Memory B cell (primary cell): Measurements from ENCODE around the gene CIBAR2.
A peak's percentile ranks its signal among the peaks of the same experiment; 100 is the strongest.

Experiments
- ATAC-seq: fragments of 150-1000 bp; cut with Tn5 transposase; 2 replicates; pipeline ENCODE4 v1.10.0; 2021; ENCODE audit warnings: low read depth, mild to moderate bottlenecking, moderate library complexity
- DNase-seq, 2 donors: peaks; one replicate each; pipeline ENCODE4 v3.0.0; 2022; ENCODE audit warnings: low spot score in 2 of 2
- H3K27ac Mint-ChIP-seq: one replicate; pipeline ENCODE4 v1.8.0; 2022; ENCODE audit warnings: mild to moderate bottlenecking, moderate library complexity, mixed read lengths
- H3K27me3 Mint-ChIP-seq: one replicate; pipeline ENCODE4 v1.8.0; 2022; ENCODE audit warnings: mixed read lengths
- H3K36me3 Mint-ChIP-seq: one replicate; pipeline ENCODE4 v1.8.0; 2022; ENCODE audit warnings: mild to moderate bottlenecking, mixed read lengths
- H3K4me1 Mint-ChIP-seq: one replicate; pipeline ENCODE4 v1.8.0; 2022; ENCODE audit warnings: mixed read lengths
- H3K4me3 Mint-ChIP-seq: one replicate; pipeline ENCODE4 v1.8.0; 2022; ENCODE audit warnings: mild to moderate bottlenecking, moderate library complexity, mixed read lengths
- H3K9me3 Mint-ChIP-seq: one replicate; pipeline ENCODE4 v1.8.0; 2022; ENCODE audit warnings: mixed read lengths

The CIBAR2 gene

GRCh38 chr16:85081765-85082164 lies 30.5 kb downstream of the CIBAR2 start:
- H3K4me3 Mint-ChIP-seq = no peak overlapping the region
- peaks cover 20% of the 10 kb centered on the region for H3K4me1 Mint-ChIP-seq
- ATAC-seq (no peak), DNase-seq (no peak)
- peaks cover 9% of the 10 kb centered on the region for H3K27me3 Mint-ChIP-seq
- H3K27ac Mint-ChIP-seq = no peak overlapping the region
- peaks cover 1% of the 10 kb centered on the region for H3K36me3 Mint-ChIP-seq
- H3K9me3 Mint-ChIP-seq = no peaks in the 10 kb centered on the region

DNA sequence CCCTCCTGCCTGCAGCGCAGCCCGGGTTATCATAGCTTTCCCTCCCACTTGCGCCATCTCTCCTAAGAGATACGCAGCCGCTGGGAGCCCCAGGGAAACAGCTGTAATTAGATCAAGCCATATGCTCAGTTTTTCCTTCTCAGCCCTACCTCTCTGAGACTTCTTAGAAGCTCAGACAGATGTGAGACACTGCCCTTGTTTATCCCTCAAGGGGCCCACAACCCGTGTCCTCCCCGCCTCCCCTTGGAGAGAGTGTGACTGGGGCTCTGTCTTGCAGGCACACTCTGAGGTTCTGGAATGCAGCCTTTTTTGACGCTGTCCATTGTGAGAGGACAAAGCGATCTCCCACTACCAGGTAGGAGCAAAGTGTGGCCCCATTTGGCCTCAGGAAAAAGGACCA lies 31.2 kb downstream of the CIBAR2 start:
- H3K36me3 Mint-ChIP-seq = peaks cover 1% of the 10 kb centered on the region
- H3K4me3 Mint-ChIP-seq = no peak overlapping the region
- H3K27me3 Mint-ChIP-seq = peaks cover 9% of the 10 kb centered on the region
- H3K27ac Mint-ChIP-seq = no peak overlapping the region
- H3K9me3 Mint-ChIP-seq = no peaks in the 10 kb centered on the region
- DNase-seq = no peak
- H3K4me1 Mint-ChIP-seq = peaks cover 20% of the 10 kb centered on the region
- no peak for ATAC-seq

GRCh38 chr16:85079785-85080570 lies 32.3 kb downstream of the CIBAR2 start:
- peaks cover 16% of the 10 kb centered on the region for H3K4me1 Mint-ChIP-seq
- ATAC-seq (no peak), DNase-seq (no peak)
- H3K9me3 Mint-ChIP-seq = no peaks in the 10 kb centered on the region
- H3K4me3 Mint-ChIP-seq = no peak overlapping the region
- peaks cover 8% of the 10 kb centered on the region for H3K27me3 Mint-ChIP-seq
- peaks cover 1% of the 10 kb centered on the region for H3K36me3 Mint-ChIP-seq
- H3K27ac Mint-ChIP-seq = no peak overlapping the region

- ATAC-seq = no peak
- Mint-ChIP-seq H3K27me3 (peaks cover 6% of the 10 kb centered on the region), H3K9me3 (no peaks in the 10 kb centered on the region), H3K4me1 (peaks cover 13% of the 10 kb centered on the region), H3K27ac (no peak overlapping the region), H3K4me3 (no peak overlapping the region), H3K36me3 (no peaks in the 10 kb centered on the region)
- DNase-seq = no peak
Measured at GRCh38 chr16:85078952-85079351, 33.3 kb downstream of the CIBAR2 start.

- H3K4me1 Mint-ChIP-seq = peaks cover 9% of the 10 kb centered on the region
- ATAC-seq (no peak), DNase-seq (no peak)
- no peak overlapping the region for H3K27ac Mint-ChIP-seq
- no peaks in the 10 kb centered on the region for H3K36me3 Mint-ChIP-seq
- H3K4me3 Mint-ChIP-seq = no peak overlapping the region
- H3K27me3 Mint-ChIP-seq = peaks cover 6% of the 10 kb centered on the region
- no peaks in the 10 kb centered on the region for H3K9me3 Mint-ChIP-seq
Measured at GRCh38 chr16:85078226-85078625, 34.0 kb downstream of the CIBAR2 start.

DNA sequence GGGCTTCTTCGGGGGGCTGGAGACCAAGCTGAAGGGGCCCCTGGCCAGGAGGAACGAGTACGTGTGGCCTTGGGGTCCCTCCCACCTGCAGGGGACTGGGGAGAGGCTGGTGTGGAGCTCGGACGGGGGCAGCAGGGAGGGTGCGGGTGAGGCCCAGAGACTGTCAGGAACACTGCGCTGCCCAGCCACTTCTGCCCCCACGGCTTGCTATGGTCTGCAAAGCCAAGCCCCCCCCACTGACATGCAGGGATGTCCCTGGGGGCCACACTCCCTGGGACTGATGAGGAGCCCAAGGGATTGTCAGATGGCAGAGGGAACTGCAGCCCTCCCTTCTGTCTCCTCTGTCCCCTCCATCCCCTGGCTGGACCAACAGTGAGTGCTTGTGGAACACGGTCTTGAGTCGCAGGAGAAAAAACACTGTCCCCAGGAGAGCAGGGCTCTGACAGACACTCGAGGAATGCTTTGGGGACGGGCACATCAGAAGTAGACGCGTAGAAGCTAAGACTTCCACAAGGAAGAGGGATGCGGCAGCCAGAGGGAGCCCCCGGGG lies 34.6 kb downstream of the CIBAR2 start:
- Mint-ChIP-seq H3K27ac (no peak overlapping the region), H3K4me1 (peaks cover 7% of the 10 kb centered on the region), H3K4me3 (no peak overlapping the region), H3K9me3 (no peaks in the 10 kb centered on the region), H3K36me3 (no peaks in the 10 kb centered on the region), H3K27me3 (peaks cover 4% of the 10 kb centered on the region)
- ATAC-seq (no peak), DNase-seq (no peak)

- H3K27ac Mint-ChIP-seq = no peak overlapping the region
Measured at GRCh38 chr16:85077039-85077438, 35.2 kb downstream of the CIBAR2 start.

GRCh38 chr16:85075236-85075924 lies 36.9 kb downstream of the CIBAR2 start:
- Mint-ChIP-seq H3K27ac (no peak overlapping the region), H3K4me1 (peaks cover 3% of the 10 kb centered on the region), H3K36me3 (peaks cover 2% of the 10 kb centered on the region), H3K27me3 (peaks cover 2% of the 10 kb centered on the region), H3K4me3 (no peak overlapping the region), H3K9me3 (no peaks in the 10 kb centered on the region)
- no peak for ATAC-seq
- DNase-seq = no peak

More at GRCh38 chr16:85077039-85077438, 35.2 kb downstream of the CIBAR2 start:
- H3K4me1 Mint-ChIP-seq = peaks cover 3% of the 10 kb centered on the region
- ATAC-seq = peak; percentile 62
- H3K27me3 Mint-ChIP-seq = peaks cover 2% of the 10 kb centered on the region
- no peaks in the 10 kb centered on the region for H3K9me3 Mint-ChIP-seq
- H3K36me3 Mint-ChIP-seq = no peaks in the 10 kb centered on the region
- no peak overlapping the region for H3K4me3 Mint-ChIP-seq
- DNase-seq = no peak

DNA sequence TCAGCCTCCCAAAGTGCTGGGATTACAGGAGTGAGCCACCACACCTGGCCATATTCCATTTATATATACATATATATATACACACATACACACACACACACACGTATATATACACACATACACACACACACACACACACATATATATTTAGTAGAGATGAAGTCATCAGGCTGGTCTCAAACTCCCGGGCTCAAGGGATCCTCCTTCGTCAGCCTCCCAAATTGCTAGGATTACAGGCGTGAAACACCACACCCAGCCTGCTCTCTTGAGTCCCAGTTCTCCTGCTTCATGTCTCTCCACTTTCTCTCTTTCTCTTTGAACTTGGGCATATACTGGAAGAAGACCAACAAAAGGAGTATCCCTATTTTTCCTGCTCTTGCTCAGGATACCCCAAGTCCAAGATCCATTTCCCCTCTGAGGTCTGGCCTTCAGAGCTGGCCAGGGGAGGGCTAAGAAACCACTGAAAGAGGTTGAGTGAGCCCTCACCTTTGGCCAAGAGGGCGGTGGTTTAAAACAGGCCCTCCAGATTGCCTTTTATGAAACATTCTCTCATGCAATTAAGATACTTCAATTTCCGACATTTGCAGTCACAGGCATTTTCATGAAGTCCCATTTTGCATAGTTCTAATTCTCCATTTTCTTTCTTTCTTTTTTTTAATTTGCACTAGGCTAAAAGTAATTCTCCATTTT lies 37.9 kb downstream of the CIBAR2 start:
- Mint-ChIP-seq H3K27ac (no peak overlapping the region), H3K9me3 (no peaks in the 10 kb centered on the region), H3K4me3 (no peak overlapping the region), H3K36me3 (peaks cover 2% of the 10 kb centered on the region), H3K4me1 (peaks cover 3% of the 10 kb centered on the region), H3K27me3 (peaks cover 2% of the 10 kb centered on the region)
- ATAC-seq (no peak), DNase-seq (no peak)

GRCh38 chr16:85072947-85073346 lies 39.3 kb downstream of the CIBAR2 start:
- DNase-seq (no peak), ATAC-seq (no peak)
- peaks cover 2% of the 10 kb centered on the region for H3K36me3 Mint-ChIP-seq
- no peaks in the 10 kb centered on the region for H3K9me3 Mint-ChIP-seq
- H3K4me1 Mint-ChIP-seq = peaks cover 3% of the 10 kb centered on the region
- H3K27ac Mint-ChIP-seq = no peak overlapping the region
- H3K27me3 Mint-ChIP-seq = peaks cover 2% of the 10 kb centered on the region
- H3K4me3 Mint-ChIP-seq = no peak overlapping the region

DNA sequence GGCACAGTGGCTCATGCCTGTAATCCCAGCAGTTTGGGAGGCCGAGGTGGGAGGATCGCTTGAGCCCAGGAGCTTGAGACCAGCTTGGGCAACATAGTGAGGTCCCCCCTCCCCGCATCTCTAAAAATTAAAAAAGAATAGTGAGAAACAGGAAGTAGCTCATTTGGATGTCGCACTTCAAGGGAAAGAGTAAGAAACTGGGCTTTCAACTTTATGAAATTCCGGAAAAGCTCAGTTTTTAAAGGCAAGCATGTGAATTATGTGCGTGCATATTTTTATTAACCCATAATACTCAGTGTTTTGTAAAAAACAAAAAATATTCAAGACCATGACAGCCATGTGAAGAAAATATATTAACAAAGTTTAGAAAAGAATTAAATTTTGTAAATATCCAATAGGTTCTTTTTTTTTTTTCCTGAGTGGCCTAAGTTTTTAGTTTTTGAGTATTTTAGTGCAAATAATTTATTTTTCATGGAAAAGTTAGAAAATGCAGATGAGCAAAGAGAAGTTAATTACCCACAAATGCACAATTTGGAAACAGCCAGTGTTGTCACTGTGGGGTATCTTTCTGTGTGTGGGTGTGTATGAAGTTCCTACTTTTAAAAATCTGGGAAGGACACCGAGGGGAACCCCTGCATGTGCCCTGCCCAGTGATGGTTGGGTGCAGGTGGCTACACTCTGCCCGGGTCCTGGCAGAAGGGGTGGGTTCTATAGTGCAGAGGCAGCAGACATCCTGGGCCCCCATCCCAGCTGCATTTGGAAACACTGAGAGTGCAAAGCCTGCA lies 40.0 kb downstream of the CIBAR2 start:
- peaks cover 2% of the 10 kb centered on the region for H3K36me3 Mint-ChIP-seq
- no peak for DNase-seq
- H3K4me1 Mint-ChIP-seq = peaks cover 3% of the 10 kb centered on the region
- no peak overlapping the region for H3K4me3 Mint-ChIP-seq
- H3K27ac Mint-ChIP-seq = no peak overlapping the region
- no peaks in the 10 kb centered on the region for H3K9me3 Mint-ChIP-seq
- ATAC-seq = no peak
- H3K27me3 Mint-ChIP-seq = peaks cover 2% of the 10 kb centered on the region

DNA sequence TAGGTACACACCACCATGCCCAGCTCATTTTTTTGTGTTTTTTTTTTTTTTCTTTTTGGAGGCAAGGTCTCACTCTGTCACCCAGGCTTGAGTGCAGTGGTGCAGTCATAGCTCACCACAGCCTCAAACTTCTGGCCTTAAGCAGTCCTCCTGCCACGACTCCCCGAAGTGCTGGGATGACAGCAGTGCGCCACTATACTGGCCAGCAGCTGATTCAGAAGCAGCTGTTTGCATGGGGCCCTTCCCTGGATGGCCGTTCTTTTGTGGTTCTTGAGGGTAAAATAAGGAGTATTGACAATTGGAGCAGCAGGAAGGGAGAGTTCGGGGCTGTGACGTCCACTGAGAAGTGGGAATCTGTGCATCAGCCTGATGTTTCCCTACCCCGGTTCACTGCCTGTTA lies 43.1 kb downstream of the CIBAR2 start:
- H3K9me3 Mint-ChIP-seq = no peaks in the 10 kb centered on the region
- H3K4me3 Mint-ChIP-seq = no peak overlapping the region
- H3K27me3 Mint-ChIP-seq = peaks cover 4% of the 10 kb centered on the region
- no peak for ATAC-seq
- peaks cover 2% of the 10 kb centered on the region for H3K36me3 Mint-ChIP-seq
- H3K4me1 Mint-ChIP-seq = no peaks in the 10 kb centered on the region
- no peak overlapping the region for H3K27ac Mint-ChIP-seq
- no peak for DNase-seq

GRCh38 chr16:85068746-85069145 lies 43.5 kb downstream of the CIBAR2 start:
- DNase-seq (no peak), ATAC-seq (no peak)
- Mint-ChIP-seq H3K27ac (no peak overlapping the region), H3K36me3 (peaks cover 2% of the 10 kb centered on the region), H3K4me1 (no peaks in the 10 kb centered on the region), H3K9me3 (no peaks in the 10 kb centered on the region), H3K27me3 (peaks cover 4% of the 10 kb centered on the region), H3K4me3 (no peak overlapping the region)
